IMR-90 (cell line): Measurements from ENCODE around the gene MED12L. TPM values are rescaled to one million over a fixed set of nuclear protein-coding genes. Genes with fewer than 3 reads are reported as not detected.

Experiments
- ATAC-seq: fragments of 200-7000 bp; cut with Tn5 transposase; 2 replicates; pipeline ENCODE4 v1.9.1; 2020; ENCODE audit warnings: low read depth, mild to moderate bottlenecking, moderate library complexity
- BruUV-seq: library from RNA; stranded (reverse); fragments of 400-500 nt; replicated peaks from 2 replicates; lab custom pipeline; 2021; lab: Mats Ljungman, UMichigan
- CTCF ChIA-PET: fragments of 300-600 bp; formaldehyde crosslinking; extraction: SDS; loops from one replicate; lab custom pipeline; 2021; ENCODE audit warnings: antibody characterized with exemption; lab: Yijun Ruan, JAX
- POLR2A ChIA-PET: fragments of 300-600 bp; sonication (Branson Sonifier 250); formaldehyde crosslinking; loops from one replicate; lab custom pipeline; 2022; ENCODE audit warnings: antibody characterized with exemption; ENCODE audit not compliant: unreplicated experiment; lab: Charles Lee
- DNase-seq: peaks from one replicate; pipeline ENCODE4 v3.0.0; 2013
- H2AFZ ChIP-seq: replicated peaks from 2 replicates; pipeline ENCODE3; 2013; ENCODE audit warnings: low read length, mild to moderate bottlenecking; ENCODE audit not compliant: poor library complexity
- H2AK5ac ChIP-seq: 2 replicates; pipeline ENCODE4 v1.6.1; 2013; ENCODE audit warnings: low read depth, low read length, inconsistent platforms
- H2AK9ac ChIP-seq: replicated peaks from 2 replicates; pipeline ENCODE3; 2013; ENCODE audit warnings: mild to moderate bottlenecking, low read depth, low read length, moderate library complexity; ENCODE audit not compliant: poor library complexity
- H2BK120ac ChIP-seq: 2 replicates; pipeline ENCODE4 v1.6.1; 2013; ENCODE audit warnings: low read depth, low read length, inconsistent platforms
- H2BK15ac ChIP-seq: 3 replicates; pipeline ENCODE4 v1.6.1; 2013; ENCODE audit warnings: low read depth, low read length, inconsistent platforms
- H2BK20ac ChIP-seq: 2 replicates; pipeline ENCODE4 v1.6.1; 2013; ENCODE audit warnings: low read depth, mild to moderate bottlenecking, inconsistent platforms, low read length, moderate library complexity
- H2BK5ac ChIP-seq: 2 replicates; pipeline ENCODE4 v1.6.1; 2013; ENCODE audit warnings: mild to moderate bottlenecking, low read depth, low read length, inconsistent platforms; ENCODE audit not compliant: poor library complexity, severe bottlenecking
- H3K14ac ChIP-seq: replicated peaks from 2 replicates; pipeline ENCODE4 v1.6.1; 2013; ENCODE audit warnings: low read depth, low read length, inconsistent platforms
- H3K18ac ChIP-seq: 2 replicates; pipeline ENCODE4 v1.6.1; 2013; ENCODE audit warnings: low read depth, low read length, control low read depth
- H3K23ac ChIP-seq: 2 replicates; pipeline ENCODE4 v1.6.1; 2013; ENCODE audit warnings: low read depth, low read length, inconsistent platforms
- H3K27ac ChIP-seq: 2 replicates; pipeline ENCODE4 v1.5.1; 2013; ENCODE audit warnings: mild to moderate bottlenecking, control low read depth, low read length; ENCODE audit not compliant: insufficient read depth
- H3K27me3 ChIP-seq: 2 replicates; pipeline ENCODE4 v1.6.1; 2013; ENCODE audit warnings: low read length; ENCODE audit not compliant: control insufficient read depth, insufficient read depth
- H3K36me3 ChIP-seq: 2 replicates; pipeline ENCODE4 v1.6.1; 2013; ENCODE audit warnings: low read length, mixed read lengths; ENCODE audit not compliant: control insufficient read depth, insufficient read depth
- H3K4ac ChIP-seq: 2 replicates; pipeline ENCODE4 v1.6.1; 2013; ENCODE audit warnings: low read depth, low read length, inconsistent platforms
- H3K4me1 ChIP-seq: 2 replicates; pipeline ENCODE4 v1.6.1; 2013; ENCODE audit warnings: low read length, mixed read lengths; ENCODE audit not compliant: control insufficient read depth, insufficient read depth
- H3K4me2 ChIP-seq: 2 replicates; pipeline ENCODE4 v1.6.1; 2013; ENCODE audit warnings: low read depth, mild to moderate bottlenecking, control low read depth, low read length, moderate library complexity
- H3K4me3 ChIP-seq: 2 replicates; pipeline ENCODE4 v1.5.1; 2013; ENCODE audit warnings: low read depth, mild to moderate bottlenecking, control low read depth, low read length, moderate library complexity; ENCODE audit not compliant: insufficient read depth
- H3K56ac ChIP-seq: 2 replicates; pipeline ENCODE4 v1.6.1; 2013; ENCODE audit warnings: low read length, inconsistent platforms; ENCODE audit not compliant: insufficient read depth; ENCODE audit errors: extremely low read depth
- H3K79me1 ChIP-seq, 2 experiments: 2 replicates each; pipeline ENCODE4 v1.6.1; 2013; ENCODE audit warnings: low read length in 2 of 2, inconsistent platforms in 1 of 2, low read depth in 1 of 2
- H3K9ac ChIP-seq: 2 replicates; pipeline ENCODE4 v1.6.1; 2013; ENCODE audit warnings: low read depth, low read length, control low read depth
- H3K9me1 ChIP-seq: 2 replicates; pipeline ENCODE4 v1.6.1; 2013; ENCODE audit warnings: low read length, inconsistent platforms; ENCODE audit not compliant: insufficient read depth
- H3K9me3 ChIP-seq: 2 replicates; pipeline ENCODE4 v1.6.1; 2013; ENCODE audit warnings: low read length; ENCODE audit not compliant: control insufficient read depth, insufficient read depth
- H4K20me1 ChIP-seq: 2 replicates; pipeline ENCODE4 v1.6.1; 2013; ENCODE audit warnings: low read length, inconsistent platforms; ENCODE audit not compliant: insufficient read depth
- H4K5ac ChIP-seq: 2 replicates; pipeline ENCODE4 v1.6.1; 2013; ENCODE audit warnings: mild to moderate bottlenecking, low read depth, low read length, control low read depth
- H4K8ac ChIP-seq, 2 experiments: 2 replicates each; pipeline ENCODE4 v1.6.1; 2013; ENCODE audit warnings: low read depth in 2 of 2, low read length in 2 of 2, control low read depth in 1 of 2, inconsistent platforms in 1 of 2
- H4K91ac ChIP-seq: 2 replicates; pipeline ENCODE4 v1.6.1; 2013; ENCODE audit warnings: low read depth, low read length, inconsistent platforms; ENCODE audit not compliant: insufficient read depth
- BHLHE40 ChIP-seq: fragments of 150-350 bp; IDR thresholded peaks from 2 replicates; pipeline ENCODE4 v1.6.1; 2016; ENCODE audit warnings: mild to moderate bottlenecking, low read depth, low read length
- CEBPB ChIP-seq: IDR thresholded peaks from 2 replicates; pipeline ENCODE4 v1.6.1; 2012; ENCODE audit warnings: low read depth, low read length, improper control_type of control experiment
- FOS ChIP-seq: fragments of 150-350 bp; IDR thresholded peaks from 2 replicates; pipeline ENCODE4 v1.6.1; 2016; ENCODE audit warnings: low read depth, low read length
- MAFK ChIP-seq: IDR thresholded peaks from 2 replicates; pipeline ENCODE4 v1.6.1; 2012; ENCODE audit warnings: low read depth, low read length, improper control_type of control experiment
- MXI1 ChIP-seq: IDR thresholded peaks from 2 replicates; pipeline ENCODE4 v1.6.1; 2012; ENCODE audit warnings: low read depth, mild to moderate bottlenecking, low read length, moderate library complexity, borderline replicate concordance
- RAD21 ChIP-seq: IDR thresholded peaks from 2 replicates; pipeline ENCODE4 v1.6.1; 2012; ENCODE audit warnings: low read length, improper control_type of control experiment
- WGBS, 2 experiments: methylation state at CpG; one replicate each; pipeline versions ENCODE4 v1.1.5 to v1.1.7; 2013; ENCODE audit warnings: missing lambda C conversion rate in 2 of 2; ENCODE audit not compliant: insufficient read length in 1 of 2; ENCODE audit errors: extremely low coverage in 2 of 2; 5-methylcytosine and 5-hydroxymethylcytosine counted together
- dilution Hi-C: fragments of 300-500 bp; cut with HindIII; formaldehyde crosslinking; loops from one replicate; pipeline ENCODE4 v1.14.3; 2018; ENCODE audit warnings: low sequenced_read_pairs; ENCODE audit not compliant: unreplicated experiment
- in situ Hi-C: fragments of 300-500 bp; cut with MboI; formaldehyde crosslinking; loops from 3 replicates; pipeline ENCODE4 v1.14.3; 2019; ENCODE audit warnings: low sequenced_read_pairs, inconsistent platforms, mixed read lengths
- intact Hi-C: fragments of 100-400 bp; cut with micrococcal nuclease; formaldehyde crosslinking; loops from 2 replicates; pipeline ENCODE4 v1.10.0; 2022
- polyA plus RNA-seq, 3 experiments: library from polyadenylated mRNA; depleted of rRNA; stranded (reverse); fragments of >200 nt; gene quantifications; 2 replicates each; pipeline ENCODE4 v1.2.3, GENCODE V29; 2012; ENCODE audit warnings: low replicate concordance in 1 of 3
- total RNA-seq: library from RNA; depleted of rRNA; stranded (reverse); fragments of >200 nt; gene quantifications from 2 replicates; pipeline ENCODE4 v1.2.3, GENCODE V29; 2012
- TF ChIP-seq, protein P1 (sequence below): fragments of 150-350 bp; IDR thresholded peaks from 2 replicates; pipeline ENCODE4 v1.6.1; 2017; ENCODE audit warnings: mild to moderate bottlenecking, antibody characterized with exemption, low read length, low read depth

MED12L gene
- total and polyA plus RNA-seq, 2 of the 4 experiments (the other 2 are of a cell fraction) = 0.05 to 0.18 TPM

DNA sequence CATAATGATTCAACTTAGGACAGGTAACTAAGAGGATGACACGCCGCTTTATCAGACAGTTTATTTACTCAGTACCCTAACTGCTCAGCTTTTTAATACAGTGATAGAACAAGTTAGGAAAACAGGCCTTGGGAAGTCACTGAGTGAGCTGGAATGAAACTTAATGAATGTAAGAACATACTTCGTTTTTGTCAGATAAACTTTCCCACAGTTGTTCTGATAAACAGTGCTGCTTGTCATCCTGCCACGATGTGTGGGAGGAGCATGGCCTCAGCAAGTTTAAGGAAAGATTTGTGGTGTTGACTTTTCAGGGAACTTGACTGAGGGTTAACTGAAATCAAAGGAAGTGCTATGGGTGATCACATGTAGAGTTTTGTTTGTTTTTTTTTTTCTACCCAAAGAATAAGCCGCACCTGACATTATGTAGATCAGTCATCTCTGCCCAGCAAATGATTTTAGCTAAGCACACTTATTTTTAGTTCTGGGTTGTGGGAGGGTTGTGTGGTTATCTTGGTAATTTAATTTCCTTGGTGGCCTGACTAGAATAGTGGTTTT is 198.5 kb downstream of the MED12L start:
- TF ChIP-seq BHLHE40 = peak; percentile 53; the same call in 1 of the 2 replicates
- peak; percentile 53; the same call in 1 of the 2 replicates for TF ChIP-seq MXI1
- TF ChIP-seq, protein P1, sequence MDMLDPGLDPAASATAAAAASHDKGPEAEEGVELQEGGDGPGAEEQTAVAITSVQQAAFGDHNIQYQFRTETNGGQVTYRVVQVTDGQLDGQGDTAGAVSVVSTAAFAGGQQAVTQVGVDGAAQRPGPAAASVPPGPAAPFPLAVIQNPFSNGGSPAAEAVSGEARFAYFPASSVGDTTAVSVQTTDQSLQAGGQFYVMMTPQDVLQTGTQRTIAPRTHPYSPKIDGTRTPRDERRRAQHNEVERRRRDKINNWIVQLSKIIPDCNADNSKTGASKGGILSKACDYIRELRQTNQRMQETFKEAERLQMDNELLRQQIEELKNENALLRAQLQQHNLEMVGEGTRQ = peak; percentile 42; the same call in 1 of the 2 replicates
- TF ChIP-seq RAD21 = no peak
- peak; percentile 26; the same call in 1 of the 2 replicates for TF ChIP-seq FOS
- no peak for TF ChIP-seq CEBPB
- peak; percentile 14; the same call in 1 of the 2 replicates for TF ChIP-seq MAFK
- DNase-seq = peak; percentile 94
- peaks cover 3% of the 10 kb centered on the region for H3K9me1 ChIP-seq
- intact Hi-C loops = loop anchor here (1.0 to 10.0 kb wide), 5 partner anchors 57 to 519 kb away; partner anchors contain the start of gene SIAH2
- H2BK20ac ChIP-seq = no peak overlapping the region
- dilution Hi-C loops = no loop called here
- H2AFZ ChIP-seq = no peak overlapping the region
- no peaks in the 10 kb centered on the region for H3K36me3 ChIP-seq
- H3K4me1 ChIP-seq = peaks cover 5% of the 10 kb centered on the region; the same call in 1 of the 2 replicates
- H3K4ac ChIP-seq = no peak overlapping the region
- peak overlapping the region; percentile 23; the same call in 1 of the 2 replicates for H2BK120ac ChIP-seq
- ChIA-PET CTCF (interaction anchor here (1.1 to 1.4 kb wide), 2 partner anchors 56 to 117 kb away, joined by 3 to 6 read pairs; no protein-coding TSS in a partner anchor), POLR2A (interaction anchor here (0.5 to 0.6 kb wide), 2 partner anchors 1392 to 1889 kb away, joined by 3 to 8 read pairs; no protein-coding TSS in a partner anchor)
- no peaks in the 10 kb centered on the region for H3K27me3 ChIP-seq
- H3K79me1 ChIP-seq = no peaks in the 10 kb centered on the region
- H4K8ac ChIP-seq = 0 out of 4 replicates have a peak overlapping the region, but pooled peaks of 1 of the 2 experiments have one; percentile 5
- peak overlapping the region; percentile 69 for H2BK5ac ChIP-seq
- H3K4me2 ChIP-seq = no peak overlapping the region; the same call in 1 of the 2 replicates
- H3K14ac ChIP-seq = no peak overlapping the region
- H4K20me1 ChIP-seq = no peaks in the 10 kb centered on the region
- H3K27ac ChIP-seq = no peak overlapping the region
- no CpG with 5 or more reads among the region's 5 CpGs for WGBS, 2 experiments
- ATAC-seq = peak; percentile 48
- H3K56ac ChIP-seq = no peak overlapping the region
- in situ Hi-C loops = no loop called here
- no peak overlapping the region for H2AK9ac ChIP-seq
- no peak overlapping the region for H4K91ac ChIP-seq
- no peaks in the 10 kb centered on the region for H3K9me3 ChIP-seq
- no peak overlapping the region for H2AK5ac ChIP-seq
- no peak overlapping the region for H2BK15ac ChIP-seq
- H3K9ac ChIP-seq = no peak overlapping the region
- H3K4me3 ChIP-seq = no peak overlapping the region
- H3K23ac ChIP-seq = no peak overlapping the region
- peak overlapping the region; percentile 63; the same call in 1 of the 2 replicates for H3K18ac ChIP-seq
- BruUV-seq = no TSS peak
- H4K5ac ChIP-seq = no peak overlapping the region
